Tibial artery (tissue), 4 donors: Measurements from ENCODE around the gene HHAT.

Source experiments
- DNase-seq, 2 donors: peaks; one replicate each; pipeline ENCODE4 v3.0.0-alpha.2; 2019
- H3K27ac ChIP-seq, 2 donors: fragments of 200-600 bp; sonication (generic) in 1 of 2; 1 replicate in 1 of 2; 2 replicates in 1 of 2; pipeline ENCODE4 v1.5.1; 2018 to 2019; ENCODE audit warnings: mild to moderate bottlenecking in 1 of 2
- H3K27me3 ChIP-seq, 2 donors: fragments of 200-600 bp; sonication (generic) in 1 of 2; one replicate each; pipeline versions ENCODE4 v1.5.1 to v1.6.0; 2016 to 2019
- H3K36me3 ChIP-seq, 3 donors: fragments of 200-600 bp; sonication (generic) in 2 of 3; one replicate each; pipeline ENCODE4 v1.5.1; 2016 to 2019; ENCODE audit warnings: mild to moderate bottlenecking in 2 of 3
- H3K4me1 ChIP-seq, 4 donors: fragments of 200-600 bp; sonication (generic) in 2 of 4; 1 replicate in 3 of 4; 2 replicates in 1 of 4; pipeline ENCODE4 v1.5.1; 2016 to 2019
- H3K4me3 ChIP-seq, 2 donors: fragments of 200-600 bp; sonication (generic) in 1 of 2; 1 replicate in 1 of 2; 2 replicates in 1 of 2; pipeline ENCODE4 v1.5.1; 2018 to 2019; ENCODE audit warnings: mild to moderate bottlenecking in 2 of 2
- H3K9me3 ChIP-seq, 3 donors: fragments of 200-600 bp; sonication (generic) in 1 of 3; one replicate each; pipeline ENCODE4 v1.5.1; 2016 to 2019
- CTCF ChIP-seq, 2 experiments: fragments of 200-600 bp in 1 of 2; fragments of 450-650 bp in 1 of 2; IDR thresholded peaks; one replicate each; pipeline ENCODE4 v1.5.1; 2017 to 2019; ENCODE audit warnings: antibody characterized with exemption in 2 of 2, mild to moderate bottlenecking in 1 of 2, moderate library complexity in 1 of 2
- intact Hi-C: fragments of 100-400 bp; cut with DNase I; formaldehyde crosslinking; loops from one replicate; pipeline ENCODE4 v1.15.0; 2023; ENCODE audit warnings: low total_unique reads

Gene HHAT

GRCh38 chr1:210302501-210302900 is 26.2 kb upstream of the HHAT start:
- intact Hi-C loops: no loop called here
- no peaks in the 10 kb centered on the region for H3K27me3 ChIP-seq
- TF ChIP-seq CTCF (IDR thresholded peaks at IDR 0.05): no peak
- no peak overlapping the region for H3K27ac ChIP-seq
- H3K36me3 ChIP-seq: no peaks in the 10 kb centered on the region
- no peak overlapping the region for H3K4me3 ChIP-seq
- peak in 1 of 2 donors; percentile 37 for DNase-seq
- no peaks in the 10 kb centered on the region for H3K9me3 ChIP-seq
- H3K4me1 ChIP-seq: peaks cover 0 to 4% (median 0%) of the 10 kb centered on the region in 4 donors

GRCh38 chr1:210303391-210303790 is 25.3 kb upstream of the HHAT start:
- peaks cover 0 to 4% (median 0%) of the 10 kb centered on the region in 4 donors for H3K4me1 ChIP-seq
- DNase-seq: no peak
- H3K27ac ChIP-seq: no peak overlapping the region
- no peaks in the 10 kb centered on the region for H3K27me3 ChIP-seq
- TF ChIP-seq CTCF (IDR thresholded peaks at IDR 0.05): no peak
- intact Hi-C loops: no loop called here
- H3K9me3 ChIP-seq: no peaks in the 10 kb centered on the region
- no peak overlapping the region for H3K4me3 ChIP-seq
- no peaks in the 10 kb centered on the region for H3K36me3 ChIP-seq

- no peaks in the 10 kb centered on the region for H3K9me3 ChIP-seq
- H3K27ac ChIP-seq: peak overlapping the region in 1 of 2 donors; percentile 69
- H3K4me1 ChIP-seq: peaks cover 0 to 18% (median 11%) of the 10 kb centered on the region in 4 donors
- no peak for TF ChIP-seq CTCF (IDR thresholded peaks at IDR 0.05)
- H3K36me3 ChIP-seq: no peaks in the 10 kb centered on the region
- H3K27me3 ChIP-seq: no peaks in the 10 kb centered on the region
- no peak for DNase-seq
- H3K4me3 ChIP-seq: peak overlapping the region in 1 of 2 donors; percentile 53
- intact Hi-C loops: loop anchor here (2.0 to 5.0 kb wide), 2 partner anchors 113 to 166 kb away; no protein-coding TSS in a partner anchor
These were observed 18.0 kb upstream of the HHAT start for GRCh38 chr1:210310562-210311153.

- peak overlapping the region; percentile 42 to 53 for H3K4me3 ChIP-seq
- no peak for DNase-seq
These were observed 16.8 kb upstream of the HHAT start for GRCh38 chr1:210311726-210312493.

GRCh38 chr1:210313046-210313595 is 15.6 kb upstream of the HHAT start:
- DNase-seq: no peak
- intact Hi-C loops: loop anchor here (5.0 kb wide), 1 partner anchor 116 kb away; no protein-coding TSS in a partner anchor

More at GRCh38 chr1:210311726-210312493, 16.8 kb upstream of the HHAT start:
- Histone ChIP-seq H3K9me3 (no peaks in the 10 kb centered on the region), H3K27me3 (no peaks in the 10 kb centered on the region), H3K36me3 (no peaks in the 10 kb centered on the region), H3K4me1 (peaks cover 0 to 18% (median 11%) of the 10 kb centered on the region in 4 donors), H3K27ac (peak overlapping the region; percentile 53 to 69)
- no peak for TF ChIP-seq CTCF (IDR thresholded peaks at IDR 0.05)
- intact Hi-C loops: loop anchor here (2.0 to 5.0 kb wide), 2 partner anchors 115 to 167 kb away; no protein-coding TSS in a partner anchor

More at GRCh38 chr1:210313046-210313595, 15.6 kb upstream of the HHAT start:
- no peaks in the 10 kb centered on the region for H3K27me3 ChIP-seq
- H3K4me1 ChIP-seq: peaks cover 0 to 18% (median 11%) of the 10 kb centered on the region in 4 donors
- TF ChIP-seq CTCF (IDR thresholded peaks at IDR 0.05): no peak
- H3K9me3 ChIP-seq: no peaks in the 10 kb centered on the region
- no peak overlapping the region for H3K4me3 ChIP-seq
- H3K27ac ChIP-seq: no peak overlapping the region
- H3K36me3 ChIP-seq: no peaks in the 10 kb centered on the region
